Measurements from ENCODE around the gene DYNC1LI2.

GRCh38 chr16:66705790-66706505 is 45.5 kb downstream of the DYNC1LI2 start:
- no peak for TF ChIP-seq CTCF (IDR thresholded peaks at IDR 0.05; ENCODE audit: low read depth, low read length, poor library complexity, severe bottlenecking)
- no peak for TF ChIP-seq EZH2phosphoT487 (IDR thresholded peaks at IDR 0.05; ENCODE audit: borderline replicate concordance, low read length)
